Fibroblast of skin of right quadriceps (primary cell): ENCODE results near the gene PHF21B.
"Not testable (repeated sequence)": the region's sequence is repeated elsewhere in the genome, so short reads cannot be mapped to it uniquely, and the experiment has no call there.

Experiments
- DNase-seq: peaks from one replicate; pipeline ENCODE4 v3.0.0-alpha.2; 2013

Gene PHF21B

GRCh38 chr22:44916281-44917231 lies 93.2 kb downstream of the PHF21B start:
- no peak for DNase-seq

- no peak for DNase-seq
Observed at GRCh38 chr22:44915441-44915840, 94.4 kb downstream of the PHF21B start.

GRCh38 chr22:44914026-44914721 lies 95.6 kb downstream of the PHF21B start:
- DNase-seq: no peak

- DNase-seq: no peak
Observed at GRCh38 chr22:44913198-44913983, 96.4 kb downstream of the PHF21B start.

- DNase-seq: no peak
Observed at GRCh38 chr22:44909241-44909640, 100.6 kb downstream of the PHF21B start.

GRCh38 chr22:44907765-44908737 lies 101.8 kb downstream of the PHF21B start:
- no peak for DNase-seq

- DNase-seq: no peak
Observed at GRCh38 chr22:44906999-44907644, 102.7 kb downstream of the PHF21B start.

GRCh38 chr22:44906248-44906936 lies 103.4 kb downstream of the PHF21B start:
- DNase-seq: no peak

GRCh38 chr22:44904492-44905152 lies 105.2 kb downstream of the PHF21B start:
- DNase-seq: not testable (repeated sequence)

- DNase-seq: not testable (repeated sequence)
Observed at GRCh38 chr22:44903164-44903563, 106.6 kb downstream of the PHF21B start.

GRCh38 chr22:44901301-44901700 lies 108.5 kb downstream of the PHF21B start:
- DNase-seq: no peak

- DNase-seq: no peak
Observed at GRCh38 chr22:44898236-44898635, 111.6 kb downstream of the PHF21B start.

- DNase-seq: no peak
Observed at GRCh38 chr22:44895296-44896055, 114.3 kb downstream of the PHF21B start.

GRCh38 chr22:44894782-44895181 lies 115.0 kb downstream of the PHF21B start:
- DNase-seq: no peak

- DNase-seq: no peak
Observed at GRCh38 chr22:44894321-44894720, 115.5 kb downstream of the PHF21B start.

GRCh38 chr22:44893731-44894080 lies 116.1 kb downstream of the PHF21B start:
- no peak for DNase-seq

GRCh38 chr22:44892803-44893730 lies 116.7 kb downstream of the PHF21B start:
- DNase-seq: no peak

GRCh38 chr22:44892243-44892642 lies 117.6 kb downstream of the PHF21B start:
- DNase-seq: no peak
